PFSK-1 (cell line): ENCODE results near the gene DNAI4.

Experiments used
- POLR2AphosphoS5 ChIP-seq: IDR thresholded peaks from 2 replicates; pipeline ENCODE4 v1.6.1; 2012; ENCODE audit warnings: low read depth, mild to moderate bottlenecking, control low read depth, low read length, moderate library complexity
- SIN3A ChIP-seq: IDR thresholded peaks from 2 replicates; pipeline ENCODE4 v1.6.1; 2012; ENCODE audit warnings: mild to moderate bottlenecking, low read length, moderate library complexity, borderline replicate concordance; ENCODE audit not compliant: insufficient read depth

DNA sequence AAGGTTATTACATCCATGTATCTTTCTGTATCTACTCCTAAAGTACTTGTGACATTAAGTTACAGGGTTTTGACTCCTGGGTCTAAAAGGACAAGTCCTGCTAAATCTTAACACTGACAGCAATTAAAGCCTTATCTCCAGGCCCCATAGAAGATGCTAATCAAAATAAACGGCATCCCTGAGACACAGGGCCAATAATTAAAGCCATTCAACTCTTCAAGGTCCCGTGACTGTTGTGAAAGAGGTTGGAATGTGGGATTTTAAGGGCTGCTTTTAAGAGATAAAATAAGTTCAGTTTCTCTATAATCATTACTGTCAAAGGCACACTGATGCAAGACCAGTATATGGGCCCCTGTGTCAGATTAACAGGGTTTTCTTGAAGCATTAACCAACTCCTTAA, 8.3 kb downstream of the DNAI4 start:
- TF ChIP-seq SIN3A (no peak), POLR2AphosphoS5 (no peak)
